Activated CD4-positive, alpha-beta T cell treated with anti-CD3 and anti-CD28 coated beads, Interleukin-2, amount 10 ng/mL, durations not matched to agents 7 days and 5 days (primary cell): ENCODE measurements around the gene ACSL4. TPM values are rescaled to one million over a fixed set of nuclear protein-coding genes. Genes with fewer than 3 reads are reported as not detected.

Experiments
- CTCF ChIA-PET: fragments of 350-600 bp; sonication (Branson Sonifier 250); formaldehyde crosslinking; loops from one replicate; lab custom pipeline; 2021; ENCODE audit warnings: antibody characterized with exemption; lab: Charles Lee
- POLR2A ChIA-PET: fragments of 350-600 bp; sonication (Branson Sonifier 250); formaldehyde crosslinking; loops from one replicate; lab custom pipeline; 2021; ENCODE audit warnings: antibody characterized with exemption; lab: Charles Lee
- DNase-seq: peaks from one replicate; pipeline ENCODE4 v3.0.0-alpha.2; 2020
- H3K27ac Mint-ChIP-seq: one replicate; pipeline ENCODE4 v1.8.0; 2021; ENCODE audit warnings: mild to moderate bottlenecking, moderate library complexity, mixed read lengths
- H3K27me3 Mint-ChIP-seq: one replicate; pipeline ENCODE4 v1.8.0; 2021; ENCODE audit warnings: mixed read lengths
- H3K36me3 Mint-ChIP-seq: one replicate; pipeline ENCODE4 v1.8.0; 2021; ENCODE audit warnings: low read depth, mixed read lengths
- H3K4me1 Mint-ChIP-seq: one replicate; pipeline ENCODE4 v1.8.0; 2021; ENCODE audit warnings: mixed read lengths
- H3K4me3 Mint-ChIP-seq: one replicate; pipeline ENCODE4 v1.8.0; 2021; ENCODE audit warnings: mild to moderate bottlenecking, moderate library complexity, mixed read lengths
- H3K9me3 Mint-ChIP-seq: one replicate; pipeline ENCODE4 v1.8.0; 2021; ENCODE audit warnings: mixed read lengths
- total RNA-seq, 2 experiments: library from RNA; stranded (reverse); gene quantifications; one replicate each; pipeline ENCODE4 v1.2.3, GENCODE V29; 2021

Gene ACSL4
- total RNA-seq, 2 experiments from 2014 or later, result 34.5 to 40.4 TPM

DNA sequence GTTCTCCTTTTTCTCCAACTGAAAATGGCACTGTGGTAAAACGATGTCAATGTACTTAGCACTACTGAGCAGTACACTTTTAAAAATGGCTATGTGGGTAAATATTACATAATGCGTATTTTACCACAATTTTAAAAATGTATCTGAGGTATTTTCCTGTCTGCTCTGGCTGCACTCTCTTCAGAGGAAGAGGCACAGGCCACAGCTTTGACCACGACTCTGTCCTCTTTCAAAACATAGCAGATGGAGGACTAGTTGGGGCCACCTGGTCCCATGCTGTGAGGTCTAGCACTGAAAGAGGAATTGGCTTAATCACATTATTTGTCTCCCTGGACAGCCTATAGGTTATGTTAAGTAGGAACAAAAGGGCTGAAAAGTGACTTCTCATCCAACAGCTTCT lies 113.3 kb downstream of the ACSL4 start:
- Mint-ChIP-seq H3K27me3 (no peaks in the 10 kb centered on the region), H3K27ac (no peak overlapping the region), H3K4me1 (no peaks in the 10 kb centered on the region), H3K9me3 (no peaks in the 10 kb centered on the region), H3K36me3 (no peaks in the 10 kb centered on the region), H3K4me3 (no peak overlapping the region)
- ChIA-PET CTCF (interaction anchor here (2.4 kb wide), 1 partner anchor 15 kb away, joined by 8 read pairs; no protein-coding TSS in a partner anchor), POLR2A (no interaction called here)
- DNase-seq, result no peak

DNA sequence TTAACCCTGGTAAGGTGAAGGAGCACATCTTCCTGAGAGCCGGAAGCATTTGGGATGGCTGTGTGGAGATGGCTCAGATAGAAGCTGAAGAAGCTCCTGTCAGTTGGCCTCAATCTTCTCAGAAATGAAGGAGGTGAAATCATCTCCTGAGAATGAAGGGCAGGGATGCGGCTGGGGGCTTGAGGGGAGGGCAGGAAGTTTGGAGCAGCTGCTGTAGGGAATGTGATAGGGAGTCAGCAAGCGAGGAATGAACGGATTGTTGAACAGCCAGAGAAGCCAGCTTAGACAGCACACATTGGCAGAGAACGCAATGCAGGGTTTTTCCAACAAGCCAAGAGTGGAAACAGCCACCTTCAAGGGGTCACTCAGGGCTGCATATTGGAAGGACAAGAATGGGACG lies 118.1 kb downstream of the ACSL4 start:
- CTCF ChIA-PET, result no interaction called here
- no peak overlapping the region for H3K4me3 Mint-ChIP-seq
- H3K9me3 Mint-ChIP-seq, result no peaks in the 10 kb centered on the region
- H3K27ac Mint-ChIP-seq, result no peak overlapping the region
- no peaks in the 10 kb centered on the region for H3K4me1 Mint-ChIP-seq
- no peak for DNase-seq
- no peaks in the 10 kb centered on the region for H3K36me3 Mint-ChIP-seq
- POLR2A ChIA-PET, result no interaction called here
- H3K27me3 Mint-ChIP-seq, result peaks cover 5% of the 10 kb centered on the region

DNA sequence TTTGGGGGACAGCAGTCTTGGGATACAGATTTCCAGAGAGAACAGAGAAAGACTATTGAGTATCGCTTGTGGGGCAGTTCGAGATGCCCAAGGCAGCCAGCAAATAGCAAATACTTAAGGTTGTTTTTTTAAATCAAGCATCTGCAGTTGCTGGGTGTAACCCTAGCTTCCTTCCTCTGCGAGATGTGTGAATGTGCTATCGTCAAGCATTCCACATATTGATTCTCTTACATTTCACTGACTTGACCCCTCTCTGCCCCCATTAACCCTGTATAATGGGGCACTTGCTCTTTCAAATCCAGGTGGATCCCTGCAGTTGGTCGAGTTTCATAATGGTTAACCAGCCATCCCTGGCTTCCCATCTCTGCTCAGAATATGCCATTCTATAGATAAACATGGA lies 131.6 kb downstream of the ACSL4 start:
- no peak for DNase-seq
- Mint-ChIP-seq H3K4me1 (no peaks in the 10 kb centered on the region), H3K9me3 (peaks cover 2% of the 10 kb centered on the region), H3K27ac (no peak overlapping the region), H3K27me3 (peaks cover 37% of the 10 kb centered on the region), H3K36me3 (no peaks in the 10 kb centered on the region), H3K4me3 (no peak overlapping the region)
- CTCF ChIA-PET, result no interaction called here
- POLR2A ChIA-PET, result no interaction called here

DNA sequence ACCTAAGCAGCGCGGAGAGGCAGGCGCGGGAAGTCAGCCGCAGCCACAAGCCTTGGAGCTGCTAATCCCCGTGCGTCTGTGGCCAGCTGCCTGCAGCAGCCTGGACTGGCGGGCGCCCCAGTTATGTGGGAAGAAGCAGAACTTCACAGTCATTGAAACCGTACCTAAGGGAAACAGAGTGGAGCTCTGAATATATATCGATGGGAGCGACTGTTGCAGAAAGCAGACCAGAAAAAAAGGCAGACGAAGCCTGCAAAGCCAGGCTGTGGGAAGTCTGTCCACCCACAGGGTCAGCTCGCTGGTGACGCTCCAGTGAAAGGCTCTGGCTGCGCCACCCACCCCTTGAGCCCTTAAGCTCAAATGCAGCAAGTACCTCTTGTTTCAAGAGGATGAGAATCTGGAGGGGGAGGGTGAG lies 132.8 kb downstream of the ACSL4 start:
- DNase-seq, result no peak
- Mint-ChIP-seq H3K27me3 (peaks cover 28% of the 10 kb centered on the region), H3K27ac (no peak overlapping the region), H3K4me3 (no peak overlapping the region), H3K4me1 (no peaks in the 10 kb centered on the region), H3K9me3 (no peaks in the 10 kb centered on the region), H3K36me3 (no peaks in the 10 kb centered on the region)
- POLR2A ChIA-PET, result no interaction called here
- CTCF ChIA-PET, result no interaction called here

DNA sequence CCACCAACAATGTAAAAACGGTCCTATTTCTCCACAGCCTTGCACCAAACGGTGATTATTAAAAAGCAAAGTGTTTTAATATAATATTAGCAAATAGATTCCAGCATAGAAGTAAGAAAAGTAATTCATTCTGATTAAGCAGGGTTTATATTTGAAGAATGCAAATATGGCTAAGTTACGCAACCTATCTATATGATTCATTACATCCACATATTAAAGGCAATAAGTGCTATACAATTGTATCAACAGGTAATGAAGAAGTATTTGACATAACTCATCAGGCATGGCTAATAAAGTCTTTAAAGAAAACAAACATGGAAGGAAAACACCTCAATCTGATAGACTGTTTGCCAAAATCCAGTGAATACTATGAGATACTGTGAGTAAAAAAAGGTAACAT lies 137.0 kb downstream of the ACSL4 start:
- Mint-ChIP-seq H3K27me3 (peaks cover 7% of the 10 kb centered on the region), H3K4me1 (no peaks in the 10 kb centered on the region), H3K36me3 (no peaks in the 10 kb centered on the region), H3K4me3 (no peak overlapping the region), H3K9me3 (no peaks in the 10 kb centered on the region), H3K27ac (no peak overlapping the region)
- ChIA-PET CTCF (no interaction called here), POLR2A (no interaction called here)
- DNase-seq, result no peak

Other genes with a start within 250 kb of the ACSL4 start
- gene NXT2, start 196.4 kb downstream of the ACSL4 start, total RNA-seq, result 10 to 100 TPM; 13.8 to 14.0 TPM
- gene KCNE5, start 108.1 kb downstream of the ACSL4 start, total RNA-seq, result under 1 TPM; 0.17 to 0.19 TPM